ENCODE data around the gene ARHGAP15.

DNA sequence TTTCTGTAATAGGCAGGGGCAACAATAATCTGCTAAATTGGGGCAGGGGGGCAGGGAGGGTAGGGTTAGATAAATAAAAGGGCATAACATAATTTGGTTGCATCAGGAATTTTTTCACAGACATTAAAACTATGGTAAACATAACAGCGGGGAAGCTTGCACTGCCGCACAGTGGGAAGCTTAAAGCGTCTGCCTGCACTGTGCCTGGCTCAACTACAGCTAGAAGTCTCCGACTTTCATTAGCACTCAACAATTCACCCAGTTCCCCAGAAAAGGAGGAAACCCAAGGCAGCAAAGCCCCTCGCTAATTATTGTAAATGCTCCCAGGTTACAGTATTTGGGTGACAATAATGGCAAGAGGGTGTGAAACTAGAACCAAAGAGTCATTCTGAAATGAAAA, 562.9 kb downstream of the ARHGAP15 start:
- TF ChIP-seq, protein P1, sequence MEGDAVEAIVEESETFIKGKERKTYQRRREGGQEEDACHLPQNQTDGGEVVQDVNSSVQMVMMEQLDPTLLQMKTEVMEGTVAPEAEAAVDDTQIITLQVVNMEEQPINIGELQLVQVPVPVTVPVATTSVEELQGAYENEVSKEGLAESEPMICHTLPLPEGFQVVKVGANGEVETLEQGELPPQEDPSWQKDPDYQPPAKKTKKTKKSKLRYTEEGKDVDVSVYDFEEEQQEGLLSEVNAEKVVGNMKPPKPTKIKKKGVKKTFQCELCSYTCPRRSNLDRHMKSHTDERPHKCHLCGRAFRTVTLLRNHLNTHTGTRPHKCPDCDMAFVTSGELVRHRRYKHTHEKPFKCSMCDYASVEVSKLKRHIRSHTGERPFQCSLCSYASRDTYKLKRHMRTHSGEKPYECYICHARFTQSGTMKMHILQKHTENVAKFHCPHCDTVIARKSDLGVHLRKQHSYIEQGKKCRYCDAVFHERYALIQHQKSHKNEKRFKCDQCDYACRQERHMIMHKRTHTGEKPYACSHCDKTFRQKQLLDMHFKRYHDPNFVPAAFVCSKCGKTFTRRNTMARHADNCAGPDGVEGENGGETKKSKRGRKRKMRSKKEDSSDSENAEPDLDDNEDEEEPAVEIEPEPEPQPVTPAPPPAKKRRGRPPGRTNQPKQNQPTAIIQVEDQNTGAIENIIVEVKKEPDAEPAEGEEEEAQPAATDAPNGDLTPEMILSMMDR (IDR thresholded peaks at IDR 0.05), result no peak
- no peak for TF ChIP-seq CHD4 (IDR thresholded peaks at IDR 0.05; ENCODE audit: borderline replicate concordance)
- no peak for TF ChIP-seq EP300 (IDR thresholded peaks at IDR 0.05)
- TF ChIP-seq JUN (IDR thresholded peaks at IDR 0.05), result no peak
- no peak for TF ChIP-seq RCOR1 (IDR thresholded peaks at IDR 0.05; ENCODE audit: low read depth, low read length)
- TF ChIP-seq, protein P2, sequence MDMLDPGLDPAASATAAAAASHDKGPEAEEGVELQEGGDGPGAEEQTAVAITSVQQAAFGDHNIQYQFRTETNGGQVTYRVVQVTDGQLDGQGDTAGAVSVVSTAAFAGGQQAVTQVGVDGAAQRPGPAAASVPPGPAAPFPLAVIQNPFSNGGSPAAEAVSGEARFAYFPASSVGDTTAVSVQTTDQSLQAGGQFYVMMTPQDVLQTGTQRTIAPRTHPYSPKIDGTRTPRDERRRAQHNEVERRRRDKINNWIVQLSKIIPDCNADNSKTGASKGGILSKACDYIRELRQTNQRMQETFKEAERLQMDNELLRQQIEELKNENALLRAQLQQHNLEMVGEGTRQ (IDR thresholded peaks at IDR 0.05), result no peak
- TF ChIP-seq POLR2A (IDR thresholded peaks at IDR 0.05; ENCODE audit: low read length), result no peak
- TF ChIP-seq, protein P3, sequence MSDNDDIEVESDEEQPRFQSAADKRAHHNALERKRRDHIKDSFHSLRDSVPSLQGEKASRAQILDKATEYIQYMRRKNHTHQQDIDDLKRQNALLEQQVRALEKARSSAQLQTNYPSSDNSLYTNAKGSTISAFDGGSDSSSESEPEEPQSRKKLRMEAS (IDR thresholded peaks at IDR 0.05), result no peak
- TF ChIP-seq SMC3 (IDR thresholded peaks at IDR 0.05), result no peak
- TF ChIP-seq, protein P4, sequence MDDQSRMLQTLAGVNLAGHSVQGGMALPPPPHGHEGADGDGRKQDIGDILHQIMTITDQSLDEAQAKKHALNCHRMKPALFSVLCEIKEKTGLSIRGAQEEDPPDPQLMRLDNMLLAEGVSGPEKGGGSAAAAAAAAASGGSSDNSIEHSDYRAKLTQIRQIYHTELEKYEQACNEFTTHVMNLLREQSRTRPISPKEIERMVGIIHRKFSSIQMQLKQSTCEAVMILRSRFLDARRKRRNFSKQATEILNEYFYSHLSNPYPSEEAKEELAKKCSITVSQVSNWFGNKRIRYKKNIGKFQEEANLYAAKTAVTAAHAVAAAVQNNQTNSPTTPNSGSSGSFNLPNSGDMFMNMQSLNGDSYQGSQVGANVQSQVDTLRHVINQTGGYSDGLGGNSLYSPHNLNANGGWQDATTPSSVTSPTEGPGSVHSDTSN (IDR thresholded peaks at IDR 0.05), result no peak
- TF ChIP-seq, protein P5, sequence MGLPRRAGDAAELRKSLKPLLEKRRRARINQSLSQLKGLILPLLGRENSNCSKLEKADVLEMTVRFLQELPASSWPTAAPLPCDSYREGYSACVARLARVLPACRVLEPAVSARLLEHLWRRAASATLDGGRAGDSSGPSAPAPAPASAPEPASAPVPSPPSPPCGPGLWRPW (IDR thresholded peaks at IDR 0.05), result no peak
- no peak for TF ChIP-seq RFX5 (IDR thresholded peaks at IDR 0.05)

Data from A549 (cell line).